Left ventricle myocardium inferior (tissue), 1 donor: ENCODE results near the gene SCARF2. TPM values are rescaled to one million over a fixed set of nuclear protein-coding genes. Genes with fewer than 3 reads are reported as not detected.

Source experiments
- DNase-seq: peaks from one replicate; pipeline ENCODE4 v3.0.0-alpha.2; 2020
- H3K27ac ChIP-seq: fragments of 200-600 bp; replicated peaks from 2 replicates; pipeline ENCODE4 v1.8.0; 2021
- H3K27me3 ChIP-seq: fragments of 200-600 bp; 2 replicates; pipeline ENCODE4 v1.8.0; 2021; ENCODE audit warnings: low read depth
- H3K36me3 ChIP-seq: fragments of 200-600 bp; 2 replicates; pipeline ENCODE4 v1.8.0; 2021
- H3K4me1 ChIP-seq: fragments of 200-600 bp; 2 replicates; pipeline ENCODE4 v1.8.0; 2021
- H3K4me3 ChIP-seq: fragments of 200-600 bp; 2 replicates; pipeline ENCODE4 v1.8.0; 2021; ENCODE audit warnings: mild to moderate bottlenecking, moderate library complexity
- H3K9me3 ChIP-seq: fragments of 200-600 bp; replicated peaks from 2 replicates; pipeline ENCODE4 v1.8.0; 2021
- CTCF ChIP-seq: fragments of 200-600 bp; IDR thresholded peaks from 2 replicates; pipeline ENCODE4 v1.8.0; 2021; ENCODE audit warnings: antibody characterized with exemption, mild to moderate bottlenecking, borderline replicate concordance
- intact Hi-C: fragments of 100-400 bp; cut with micrococcal nuclease; formaldehyde crosslinking; loops from one replicate; pipeline ENCODE4 v1.11.0; 2022
- total RNA-seq: library from RNA; stranded (reverse); fragmentation: NEBNext Ultra II Directional; extraction: Animal tissue kit (Norgen Biotek cat#: 25700); gene quantifications from one replicate; pipeline ENCODE4 v1.2.1, GENCODE V29; 2021
- donor health status: DM: no; HTN: yes; CAD: no; lungs with severe emphysema.

SCARF2 gene
- total RNA-seq, 1 donor from 2014 or later, result 3.1 TPM

DNA sequence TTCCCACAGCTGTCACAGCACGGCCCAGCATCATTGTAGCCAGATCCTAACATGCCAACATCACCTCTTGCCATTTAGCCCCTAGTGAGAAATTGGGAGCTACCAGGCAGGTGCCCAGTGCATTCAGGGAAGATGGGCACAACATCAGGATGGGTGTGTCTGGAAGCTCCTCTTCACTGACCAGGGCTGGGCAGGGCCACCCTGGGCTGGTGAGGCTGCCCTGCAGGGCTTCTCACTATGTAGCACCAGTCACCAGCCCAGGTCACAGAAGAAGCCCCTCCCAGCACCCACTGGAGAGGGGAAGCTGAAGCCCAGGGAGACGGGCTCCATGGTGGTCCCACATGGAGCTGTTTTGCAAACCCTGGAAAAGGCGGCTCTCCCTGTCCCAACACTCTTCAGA, 29.8 kb downstream of the SCARF2 start:
- peaks cover 31% of the 10 kb centered on the region for H3K36me3 ChIP-seq
- no peak for TF ChIP-seq CTCF
- no peak for DNase-seq
- no peak overlapping the region for H3K27ac ChIP-seq
- H3K27me3 ChIP-seq, result no peaks in the 10 kb centered on the region
- intact Hi-C loops, result no loop called here
- H3K9me3 ChIP-seq, result no peaks in the 10 kb centered on the region
- H3K4me1 ChIP-seq, result no peaks in the 10 kb centered on the region
- no peak overlapping the region for H3K4me3 ChIP-seq

DNA sequence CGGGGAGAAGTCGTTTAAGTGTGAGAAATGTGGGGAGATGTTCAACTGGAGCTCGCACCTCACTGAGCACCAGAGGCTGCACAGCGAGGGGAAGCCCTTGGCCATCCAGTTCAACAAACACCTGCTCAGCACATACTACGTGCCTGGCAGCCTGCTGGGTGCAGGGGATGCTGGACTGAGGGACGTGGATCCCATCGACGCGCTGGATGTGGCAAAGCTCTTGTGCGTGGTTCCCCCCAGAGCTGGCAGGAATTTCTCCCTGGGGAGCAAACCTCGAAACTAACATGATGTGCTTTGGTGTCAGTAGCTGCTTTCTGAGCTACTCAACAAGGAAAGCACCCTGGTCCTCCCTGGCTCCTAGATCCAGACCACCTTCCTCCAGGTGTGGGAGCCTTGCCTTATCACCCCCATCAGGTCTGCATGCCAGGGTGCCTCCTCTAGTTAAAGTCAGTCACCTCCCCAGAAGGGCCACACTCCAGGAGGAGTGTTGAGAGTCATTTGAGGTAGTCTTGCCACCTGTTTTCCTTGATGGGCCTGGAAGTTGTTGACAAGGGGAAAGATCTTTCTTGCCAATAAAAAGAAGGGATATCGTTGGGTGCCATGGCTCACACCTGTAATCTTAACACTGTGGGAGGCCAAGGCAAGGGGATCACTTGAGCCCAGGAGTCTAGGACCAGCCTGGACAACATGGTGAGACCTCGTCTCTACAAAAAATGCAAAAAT, 30.8 kb downstream of the SCARF2 start:
- H3K27me3 ChIP-seq, result no peaks in the 10 kb centered on the region
- intact Hi-C loops, result no loop called here
- no peak overlapping the region for H3K4me3 ChIP-seq
- TF ChIP-seq CTCF, result no peak
- no peak for DNase-seq
- H3K27ac ChIP-seq, result no peak overlapping the region
- H3K4me1 ChIP-seq, result no peaks in the 10 kb centered on the region
- H3K9me3 ChIP-seq, result no peaks in the 10 kb centered on the region
- peaks cover 31% of the 10 kb centered on the region for H3K36me3 ChIP-seq

- Histone ChIP-seq H3K36me3 (peaks cover 37% of the 10 kb centered on the region), H3K27ac (no peak overlapping the region), H3K27me3 (no peaks in the 10 kb centered on the region), H3K4me1 (no peaks in the 10 kb centered on the region), H3K4me3 (no peak overlapping the region), H3K9me3 (no peaks in the 10 kb centered on the region)
- TF ChIP-seq CTCF, result no peak
- DNase-seq, result no peak
- intact Hi-C loops, result no loop called here
These were observed 31.5 kb downstream of the SCARF2 start for GRCh38 chr22:20405931-20406685.

DNA sequence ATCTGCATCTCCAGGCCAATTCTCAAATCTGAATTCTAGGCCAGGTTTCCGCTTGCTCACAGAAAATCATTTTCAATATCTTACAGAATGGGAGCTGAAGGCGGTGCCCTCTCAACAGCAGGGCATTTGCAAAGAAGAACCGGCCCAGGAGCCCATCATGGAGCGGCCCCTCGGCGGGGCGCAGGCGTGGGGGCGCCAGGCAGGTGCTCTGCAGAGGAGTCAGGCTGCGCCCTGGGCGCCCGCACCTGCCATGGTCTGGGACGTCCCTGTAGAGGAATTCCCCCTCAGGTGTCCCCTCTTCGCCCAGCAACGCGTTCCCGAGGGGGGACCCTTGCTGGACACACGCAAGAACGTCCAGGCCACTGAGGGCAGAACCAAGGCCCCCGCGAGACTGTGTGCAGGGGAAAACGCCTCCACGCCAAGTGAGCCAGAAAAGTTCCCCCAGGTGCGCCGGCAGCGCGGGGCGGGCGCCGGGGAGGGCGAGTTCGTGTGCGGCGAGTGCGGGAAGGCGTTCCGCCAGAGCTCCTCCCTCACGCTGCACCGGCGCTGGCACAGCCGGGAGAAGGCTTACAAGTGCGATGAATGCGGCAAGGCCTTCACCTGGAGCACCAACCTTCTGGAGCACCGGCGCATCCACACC, 32.2 kb downstream of the SCARF2 start:
- no peak overlapping the region for H3K4me3 ChIP-seq
- DNase-seq, result no peak
- TF ChIP-seq CTCF, result no peak
- intact Hi-C loops, result no loop called here
- H3K4me1 ChIP-seq, result no peaks in the 10 kb centered on the region
- H3K27me3 ChIP-seq, result no peaks in the 10 kb centered on the region
- no peak overlapping the region for H3K27ac ChIP-seq
- H3K9me3 ChIP-seq, result no peaks in the 10 kb centered on the region
- H3K36me3 ChIP-seq, result peaks cover 38% of the 10 kb centered on the region

- Histone ChIP-seq H3K27ac (no peak overlapping the region), H3K4me3 (no peak overlapping the region), H3K4me1 (no peaks in the 10 kb centered on the region), H3K9me3 (no peaks in the 10 kb centered on the region), H3K36me3 (peaks cover 38% of the 10 kb centered on the region), H3K27me3 (no peaks in the 10 kb centered on the region)
- no peak for TF ChIP-seq CTCF
- intact Hi-C loops, result no loop called here
- no peak for DNase-seq
These were observed 32.7 kb downstream of the SCARF2 start for GRCh38 chr22:20404881-20405280.
